Duodenal mucosa (tissue), 2 donors: ENCODE results near the gene CSRP2.

Experiments used
- H3K27ac ChIP-seq: one replicate; pipeline ENCODE4 v1.7.0; 2013; ENCODE audit warnings: low read depth, low read length
- H3K27me3 ChIP-seq, 2 donors: one replicate each; pipeline ENCODE4 v1.7.0; 2013; ENCODE audit warnings: low read length in 2 of 2, control low read depth in 1 of 2; ENCODE audit not compliant: insufficient read depth in 2 of 2, control insufficient read depth in 1 of 2
- H3K36me3 ChIP-seq, 2 donors: one replicate each; pipeline ENCODE4 v1.7.0; 2013; ENCODE audit warnings: low read length in 2 of 2, control low read depth in 1 of 2; ENCODE audit not compliant: insufficient read depth in 2 of 2, control insufficient read depth in 1 of 2
- H3K4me1 ChIP-seq, 2 donors: one replicate each; pipeline ENCODE4 v1.7.0; 2013; ENCODE audit warnings: low read length in 2 of 2, control low read depth in 1 of 2; ENCODE audit not compliant: insufficient read depth in 2 of 2, control insufficient read depth in 1 of 2
- H3K4me3 ChIP-seq, 2 donors: one replicate each; pipeline ENCODE4 v1.7.0; 2013; ENCODE audit warnings: low read length in 2 of 2, low read depth in 1 of 2
- H3K9ac ChIP-seq, 2 donors: one replicate each; pipeline ENCODE4 v1.7.0; 2013; ENCODE audit warnings: low read length in 2 of 2, low read depth in 1 of 2
- H3K9me3 ChIP-seq, 2 donors: one replicate each; pipeline ENCODE4 v1.7.0; 2013; ENCODE audit warnings: low read length in 2 of 2, control low read depth in 1 of 2; ENCODE audit not compliant: control insufficient read depth in 1 of 2

Gene CSRP2

GRCh38 chr12:76878099-76878898, 520 bp downstream of the CSRP2 start:
- peaks cover 0 to 18% of the 10 kb centered on the region in 2 donors for H3K4me1 ChIP-seq
- no peaks in the 10 kb centered on the region for H3K36me3 ChIP-seq
- H3K9me3 ChIP-seq, result no peaks in the 10 kb centered on the region
- H3K9ac ChIP-seq, result peak overlapping the region; percentile 54 to 66
- H3K27me3 ChIP-seq, result peaks cover 7 to 15% of the 10 kb centered on the region in 2 donors
- H3K4me3 ChIP-seq, result peak overlapping the region; percentile 71 to 73
- H3K27ac ChIP-seq, result peak overlapping the region; percentile 6

DNA sequence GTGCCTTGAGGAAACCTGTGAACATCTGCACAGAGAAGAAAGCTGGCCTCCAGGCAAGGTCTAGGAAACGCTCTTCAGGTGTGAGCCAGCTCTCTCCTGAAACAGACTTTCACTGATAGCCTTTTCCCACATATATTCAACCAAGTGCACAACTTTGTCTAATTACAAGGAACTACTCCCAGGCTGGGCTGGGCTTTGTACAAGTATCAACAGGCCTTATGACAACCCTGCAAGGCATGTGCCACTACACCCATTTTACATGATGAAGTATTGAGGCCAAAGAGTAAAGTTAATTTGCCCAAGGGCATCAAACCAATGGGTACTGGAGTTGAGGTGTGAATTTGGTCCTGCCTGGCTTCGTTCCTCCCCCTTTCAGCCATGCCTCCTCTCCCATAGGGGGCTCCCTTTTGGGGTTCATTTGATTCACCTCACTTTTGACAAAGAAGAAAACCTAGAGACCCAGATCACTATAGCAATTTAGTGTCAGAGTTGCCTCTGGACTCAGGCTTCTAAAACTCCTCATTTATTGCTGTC, 2.1 kb downstream of the CSRP2 start:
- Histone ChIP-seq H3K27me3 (peaks cover 4 to 15% of the 10 kb centered on the region in 2 donors), H3K27ac (no peak overlapping the region), H3K9me3 (no peaks in the 10 kb centered on the region), H3K9ac (no peak overlapping the region), H3K36me3 (no peaks in the 10 kb centered on the region), H3K4me1 (peaks cover 0 to 18% of the 10 kb centered on the region in 2 donors), H3K4me3 (no peak overlapping the region)

DNA sequence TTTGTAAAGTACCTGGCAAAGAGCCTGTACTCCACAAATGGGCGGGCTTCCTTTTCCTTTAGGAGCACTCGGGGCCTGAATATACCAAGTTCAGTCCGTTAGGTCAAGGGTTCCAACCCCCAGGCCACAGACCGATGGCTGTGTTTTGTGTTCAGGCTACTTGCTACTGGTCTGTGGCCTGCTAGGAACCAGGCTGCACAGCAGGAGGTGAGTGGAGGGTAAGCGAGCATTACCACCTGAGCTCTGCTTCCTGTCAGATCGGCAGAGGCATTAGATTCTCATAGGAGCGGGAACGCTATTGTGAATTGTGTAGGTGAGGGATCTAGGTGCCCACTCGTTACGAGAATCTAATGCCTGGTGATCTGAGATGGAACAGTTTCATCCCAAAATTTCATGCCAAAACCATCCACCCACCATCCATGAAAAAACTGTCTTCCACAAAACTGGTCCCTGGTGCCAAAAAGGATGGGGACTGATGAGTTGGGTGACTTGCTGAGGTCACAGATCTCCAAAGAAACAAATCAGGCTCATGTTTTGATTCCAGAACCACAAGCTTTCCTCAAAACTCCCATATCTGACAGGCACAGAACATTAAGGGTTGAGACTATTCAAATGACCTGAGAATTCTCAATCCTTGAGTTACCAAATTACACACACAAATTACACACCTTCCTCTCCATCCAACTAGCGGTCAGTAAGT, 4.2 kb downstream of the CSRP2 start:
- Histone ChIP-seq H3K9me3 (no peaks in the 10 kb centered on the region), H3K36me3 (no peaks in the 10 kb centered on the region), H3K9ac (no peak overlapping the region), H3K4me3 (no peak overlapping the region), H3K27ac (no peak overlapping the region), H3K27me3 (peaks cover 0 to 15% of the 10 kb centered on the region in 2 donors), H3K4me1 (peaks cover 0 to 14% of the 10 kb centered on the region in 2 donors)

GRCh38 chr12:76874027-76874426, 4.8 kb downstream of the CSRP2 start:
- peaks cover 0 to 15% of the 10 kb centered on the region in 2 donors for H3K27me3 ChIP-seq
- H3K36me3 ChIP-seq, result no peaks in the 10 kb centered on the region
- H3K9me3 ChIP-seq, result no peaks in the 10 kb centered on the region
- peaks cover 0 to 8% of the 10 kb centered on the region in 2 donors for H3K4me1 ChIP-seq
- H3K27ac ChIP-seq, result no peak overlapping the region
- H3K9ac ChIP-seq, result no peak overlapping the region
- no peak overlapping the region for H3K4me3 ChIP-seq

DNA sequence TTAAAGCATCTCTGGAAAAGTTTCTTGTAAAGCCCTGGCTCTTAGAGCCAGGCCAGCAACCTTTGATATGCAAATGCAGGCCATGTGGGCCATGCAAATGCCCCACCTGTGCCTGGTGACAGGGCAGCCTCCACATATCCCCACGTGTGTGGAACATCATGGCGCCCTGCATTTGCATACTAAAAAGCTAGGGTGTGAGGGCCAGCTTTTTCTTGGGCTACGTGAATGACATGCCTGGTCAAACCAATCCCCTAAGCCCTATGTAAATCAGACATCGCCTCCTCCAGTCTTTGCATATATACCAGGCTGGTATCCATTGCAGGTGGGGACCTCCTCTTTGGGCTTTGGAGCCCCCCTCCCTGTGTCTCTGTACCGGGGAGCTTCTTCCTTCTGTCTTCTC, 6.4 kb downstream of the CSRP2 start:
- Histone ChIP-seq H3K4me1 (no peaks in the 10 kb centered on the region), H3K27ac (no peak overlapping the region), H3K9ac (no peak overlapping the region)

GRCh38 chr12:76871742-76872141, 7.1 kb downstream of the CSRP2 start:
- H3K27me3 ChIP-seq, result peaks cover 0 to 1% of the 10 kb centered on the region in 2 donors
- no peak overlapping the region for H3K9ac ChIP-seq
- no peak overlapping the region for H3K27ac ChIP-seq
- H3K4me3 ChIP-seq, result no peak overlapping the region
- H3K4me1 ChIP-seq, result no peaks in the 10 kb centered on the region
- no peaks in the 10 kb centered on the region for H3K9me3 ChIP-seq
- no peaks in the 10 kb centered on the region for H3K36me3 ChIP-seq

More for the DNA sequence above, 6.4 kb downstream of the CSRP2 start:
- Histone ChIP-seq H3K27me3 (peaks cover 0 to 8% of the 10 kb centered on the region in 2 donors), H3K4me3 (no peak overlapping the region), H3K36me3 (no peaks in the 10 kb centered on the region), H3K9me3 (no peaks in the 10 kb centered on the region)

DNA sequence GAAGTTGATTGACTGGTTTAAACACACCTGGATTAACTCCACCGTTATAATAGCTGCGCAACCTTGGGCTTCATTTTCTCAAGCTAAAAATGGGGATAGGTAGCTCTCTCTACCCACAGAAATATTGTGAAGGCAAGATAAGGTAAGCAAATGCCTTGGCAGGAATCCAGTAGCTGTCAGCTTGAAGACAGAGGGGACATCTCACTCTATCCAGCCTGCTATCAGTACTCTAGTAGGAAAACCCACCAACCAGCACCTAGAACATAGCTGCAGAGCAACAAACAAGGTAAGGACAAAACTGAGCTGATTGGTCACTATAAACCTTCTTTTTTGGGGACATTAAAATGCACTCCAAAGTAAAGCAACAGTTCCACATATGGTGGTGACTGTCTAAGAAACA, 7.7 kb downstream of the CSRP2 start:
- H3K9me3 ChIP-seq, result no peaks in the 10 kb centered on the region
- no peak overlapping the region for H3K9ac ChIP-seq
- no peaks in the 10 kb centered on the region for H3K4me1 ChIP-seq
- no peak overlapping the region for H3K27ac ChIP-seq
- no peak overlapping the region for H3K4me3 ChIP-seq
- H3K27me3 ChIP-seq, result no peaks in the 10 kb centered on the region
- H3K36me3 ChIP-seq, result no peaks in the 10 kb centered on the region

DNA sequence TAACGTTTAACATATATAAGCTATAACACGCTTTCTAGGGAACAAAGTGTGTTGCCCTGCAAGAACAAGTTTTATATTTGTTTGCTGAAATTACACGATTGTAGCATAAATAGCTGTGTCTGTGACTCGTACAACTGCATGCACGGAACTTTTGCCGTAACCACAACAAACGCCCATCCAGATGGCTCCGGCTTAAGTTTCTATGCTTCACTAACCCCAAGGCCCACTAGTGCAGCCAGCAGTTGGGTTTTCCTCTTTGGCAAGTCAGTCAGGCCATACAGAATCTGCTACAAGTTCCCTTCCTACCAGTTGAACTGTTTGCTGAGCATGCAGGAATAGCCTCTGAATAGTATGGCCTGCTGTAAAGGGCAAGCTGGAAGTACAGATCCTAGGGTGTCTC, 12.1 kb downstream of the CSRP2 start:
- Histone ChIP-seq H3K27ac (no peak overlapping the region), H3K9ac (no peak overlapping the region), H3K36me3 (no peaks in the 10 kb centered on the region), H3K9me3 (no peaks in the 10 kb centered on the region), H3K27me3 (no peaks in the 10 kb centered on the region), H3K4me3 (no peak overlapping the region), H3K4me1 (no peaks in the 10 kb centered on the region)

GRCh38 chr12:76866151-76866567, 12.7 kb downstream of the CSRP2 start:
- H3K9ac ChIP-seq, result no peak overlapping the region
- no peaks in the 10 kb centered on the region for H3K9me3 ChIP-seq
- no peaks in the 10 kb centered on the region for H3K36me3 ChIP-seq
- H3K27me3 ChIP-seq, result no peaks in the 10 kb centered on the region
- H3K27ac ChIP-seq, result no peak overlapping the region
- no peak overlapping the region for H3K4me3 ChIP-seq
- no peaks in the 10 kb centered on the region for H3K4me1 ChIP-seq

GRCh38 chr12:76864791-76865400, 13.9 kb downstream of the CSRP2 start:
- Histone ChIP-seq H3K9ac (no peak overlapping the region), H3K36me3 (no peaks in the 10 kb centered on the region), H3K4me3 (no peak overlapping the region), H3K4me1 (no peaks in the 10 kb centered on the region), H3K27me3 (no peaks in the 10 kb centered on the region), H3K27ac (no peak overlapping the region), H3K9me3 (no peaks in the 10 kb centered on the region)
